Renal pelvis (tissue), 4 donors: Measurements from ENCODE around the gene CERK. TPM values are rescaled to one million over a fixed set of nuclear protein-coding genes. Genes with fewer than 3 reads are reported as not detected.

ENCODE experiments used
- DNase-seq: peaks from one replicate; pipeline ENCODE4 v3.0.0-alpha.2; 2013
- polyA plus RNA-seq, 3 donors: library from polyadenylated mRNA; unstranded; fragments of 120-200 nt; gene quantifications; one replicate each; pipeline ENCODE4 v1.2.1, GENCODE V29; 2013; ENCODE audit not compliant: insufficient read length in 3 of 3

Gene CERK
- polyA plus RNA-seq, 3 donors: 43.9 to 52.7 (median 50.7) TPM

- DNase-seq: no peak
These were observed 55.9 kb downstream of the CERK start for GRCh38 chr22:46682011-46682731.

- no peak for DNase-seq
These were observed 57.0 kb downstream of the CERK start for GRCh38 chr22:46681010-46681409.

- no peak for DNase-seq
These were observed 58.3 kb downstream of the CERK start for GRCh38 chr22:46679706-46680269.

GRCh38 chr22:46678785-46679700 is 59.0 kb downstream of the CERK start:
- DNase-seq: no peak

- DNase-seq: no peak
These were observed 59.9 kb downstream of the CERK start for GRCh38 chr22:46678003-46678657.

- DNase-seq: no peak
These were observed 60.6 kb downstream of the CERK start for GRCh38 chr22:46677323-46678002.

DNA sequence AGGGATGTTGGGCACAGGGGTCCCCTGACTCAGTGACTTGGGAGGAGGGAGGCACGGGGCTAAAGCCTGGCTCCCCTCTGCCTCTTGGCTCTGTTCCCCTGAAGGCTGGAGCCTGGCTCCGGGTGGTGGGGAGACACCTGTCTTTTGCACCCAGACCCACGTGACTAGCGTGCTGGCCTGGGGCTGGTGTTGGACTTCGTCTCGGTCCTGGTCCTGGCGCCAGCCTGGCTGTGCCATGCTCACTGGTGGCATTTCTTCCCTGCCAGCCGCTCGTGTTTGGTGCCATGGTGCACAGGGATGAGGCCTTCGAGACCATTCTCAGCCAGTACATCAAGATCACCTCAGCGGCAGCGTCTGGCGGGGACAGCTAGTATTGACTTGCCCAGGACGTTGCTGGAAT is 61.2 kb downstream of the CERK start:
- no peak for DNase-seq

GRCh38 chr22:46676479-46676878 is 61.6 kb downstream of the CERK start:
- DNase-seq: no peak

GRCh38 chr22:46675938-46676337 is 62.1 kb downstream of the CERK start:
- no peak for DNase-seq

DNA sequence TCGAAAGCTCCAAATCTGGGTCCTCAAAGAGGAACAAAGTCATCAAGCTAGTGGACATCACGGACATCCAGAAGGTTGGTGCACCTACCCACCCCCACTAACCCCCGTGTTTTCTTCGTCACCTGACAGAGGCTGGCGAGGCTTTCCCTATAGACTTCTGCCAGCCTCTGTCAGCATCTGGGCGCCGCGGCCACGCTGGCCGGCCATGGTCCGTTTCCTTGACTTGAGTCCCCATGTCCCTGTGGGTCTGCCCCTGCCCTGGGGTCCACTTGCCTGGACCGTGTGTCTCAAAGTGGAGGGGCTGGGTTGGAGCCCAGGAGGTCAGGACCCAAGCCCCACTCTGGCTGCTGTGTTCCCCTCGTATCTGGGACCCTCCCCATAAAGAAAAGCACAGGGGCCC is 62.6 kb downstream of the CERK start:
- no peak for DNase-seq

DNA sequence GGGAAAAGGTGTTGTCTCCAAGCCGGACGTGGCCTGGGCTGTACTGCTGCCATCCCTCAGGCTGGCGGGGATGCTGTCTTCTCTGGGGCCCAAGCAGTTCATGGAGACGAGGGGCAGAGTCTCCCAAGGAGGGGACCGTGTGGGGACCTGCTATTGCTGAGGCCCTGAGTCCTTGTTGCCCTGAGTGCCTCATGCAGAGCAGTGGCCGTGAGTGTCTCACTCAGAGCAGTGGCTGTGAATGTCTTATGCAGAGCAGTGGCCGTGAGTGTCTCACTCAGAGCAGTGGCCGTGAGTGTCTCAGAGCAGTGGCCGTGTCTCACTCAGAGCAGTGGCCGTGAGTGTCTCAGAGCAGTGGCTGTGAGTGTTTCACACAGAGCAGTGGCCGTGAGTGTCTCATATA is 63.1 kb downstream of the CERK start:
- DNase-seq: no peak

GRCh38 chr22:46674367-46674781 is 63.7 kb downstream of the CERK start:
- no peak for DNase-seq

DNA sequence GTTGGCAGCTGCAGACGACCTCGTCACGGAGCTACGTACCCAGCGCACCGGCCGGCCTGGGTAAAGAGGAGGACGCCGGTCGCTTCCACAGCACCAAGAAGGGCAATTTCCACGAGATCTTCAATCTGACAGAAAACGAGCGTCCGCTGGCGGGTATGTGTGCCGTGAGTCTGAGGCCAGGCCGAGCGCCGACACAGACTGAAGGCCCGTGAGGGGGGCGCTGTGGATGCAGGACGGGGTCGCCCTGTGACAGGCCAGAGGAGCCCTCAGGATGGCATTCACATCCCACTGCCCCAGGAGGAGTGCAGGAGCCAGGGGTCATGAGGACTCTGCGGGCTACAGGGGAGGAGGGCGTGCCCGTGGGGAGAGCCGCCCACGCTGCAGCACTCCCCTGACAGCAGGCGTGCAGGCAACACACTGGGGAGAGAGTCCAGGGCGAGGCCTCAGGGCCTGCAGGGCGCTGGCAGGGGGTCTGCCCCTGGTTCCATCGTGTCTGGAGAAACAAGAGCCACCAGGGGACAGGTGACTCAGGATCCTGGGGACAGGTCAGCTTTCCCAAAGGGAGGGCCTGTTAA is 64.3 kb downstream of the CERK start:
- DNase-seq: no peak

DNA sequence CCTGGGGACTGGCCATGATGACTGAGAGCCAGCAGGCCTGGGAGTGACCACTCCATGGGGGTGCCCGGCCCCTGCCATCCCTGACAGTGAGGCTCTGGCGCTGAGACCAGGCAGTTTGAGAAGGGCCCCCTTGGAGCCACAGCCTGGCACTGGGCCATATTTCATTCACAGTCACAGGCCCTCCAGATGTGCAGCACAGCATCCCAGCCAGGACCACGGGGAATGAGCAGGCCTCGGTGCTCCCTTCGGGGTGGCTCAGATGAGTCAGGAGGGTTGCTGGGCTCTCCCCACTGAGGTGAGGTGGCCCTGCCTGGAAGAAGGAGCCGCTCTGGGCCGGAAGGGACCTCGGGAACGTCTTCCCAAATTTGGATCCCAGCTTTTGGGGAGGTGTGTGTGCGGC is 64.8 kb downstream of the CERK start:
- DNase-seq: no peak

- no peak for DNase-seq
These were observed 65.3 kb downstream of the CERK start for GRCh38 chr22:46672731-46673130.

- no peak for DNase-seq
These were observed 66.1 kb downstream of the CERK start for GRCh38 chr22:46671824-46672432.

GRCh38 chr22:46669201-46669600 is 68.9 kb downstream of the CERK start:
- no peak for DNase-seq

GRCh38 chr22:46668116-46668515 is 69.9 kb downstream of the CERK start:
- DNase-seq: no peak

DNA sequence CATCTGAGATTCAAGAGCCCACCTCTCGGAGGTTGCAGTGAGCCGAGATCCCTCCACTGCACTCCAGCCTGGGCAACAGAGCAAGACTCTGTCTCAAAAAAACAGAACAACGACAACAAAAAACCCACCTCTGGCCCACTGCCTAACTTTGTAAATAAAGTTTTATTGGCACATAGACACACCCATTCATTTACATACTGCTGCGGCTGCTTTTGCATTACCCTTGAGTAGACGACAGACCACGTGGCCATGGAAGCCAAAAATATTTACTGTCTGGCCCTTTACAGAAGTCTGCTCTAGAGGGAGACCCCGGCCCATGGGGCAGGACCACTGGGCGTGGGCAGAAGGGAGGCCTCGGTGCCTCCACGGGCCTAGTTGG is 70.8 kb downstream of the CERK start:
- DNase-seq: no peak

- no peak for DNase-seq
These were observed 71.3 kb downstream of the CERK start for GRCh38 chr22:46666577-46667244.
